ENCODE measurements around the gene LGALS7B.
"Not testable (repeated sequence)": the region's sequence is repeated elsewhere in the genome, so short reads cannot be mapped to it uniquely, and the experiment has no call there.

- TF ChIP-seq POLR2A, CTCF (IDR thresholded peaks at IDR 0.05): not testable (repeated sequence)
Measured at GRCh38 chr19:38791451-38792064, 2.6 kb downstream of the LGALS7B start.
